Nephron progenitor cell (in vitro differentiated cells): ENCODE results near the gene HSD11B1L.
A peak's percentile ranks its signal among the peaks of the same experiment; 100 is the strongest.

Experiments
- DNase-seq: peaks from one replicate; pipeline ENCODE4 v3.0.0; 2021
- H3K27ac Mint-ChIP-seq: 2 replicates; pipeline ENCODE4 v1.8.0; 2021; ENCODE audit warnings: mild to moderate bottlenecking, moderate library complexity, mixed read lengths
- H3K27me3 Mint-ChIP-seq: 2 replicates; pipeline ENCODE4 v1.8.0; 2021; ENCODE audit warnings: mild to moderate bottlenecking, low read depth, mixed read lengths; ENCODE audit not compliant: poor library complexity
- H3K36me3 Mint-ChIP-seq: 2 replicates; pipeline ENCODE4 v1.8.0; 2021; ENCODE audit warnings: low read depth, mixed read lengths
- H3K4me1 Mint-ChIP-seq: 2 replicates; pipeline ENCODE4 v1.8.0; 2021; ENCODE audit warnings: mixed read lengths
- H3K4me3 Mint-ChIP-seq: 2 replicates; pipeline ENCODE4 v1.8.0; 2021; ENCODE audit warnings: mild to moderate bottlenecking, moderate library complexity, mixed read lengths
- H3K9me3 Mint-ChIP-seq: 2 replicates; pipeline ENCODE4 v1.8.0; 2021; ENCODE audit warnings: mild to moderate bottlenecking, moderate library complexity, mixed read lengths
- CTCF ChIP-seq: fragments of 200-600 bp; sonication (generic); IDR thresholded peaks from 2 replicates; pipeline ENCODE4 v1.5.0; 2021; ENCODE audit warnings: antibody characterized with exemption

HSD11B1L gene

GRCh38 chr19:5646703-5647102, 34.1 kb upstream of the HSD11B1L start:
- peaks cover 77% of the 10 kb centered on the region for H3K36me3 Mint-ChIP-seq
- H3K4me1 Mint-ChIP-seq, result no peaks in the 10 kb centered on the region
- no peak for DNase-seq
- H3K4me3 Mint-ChIP-seq, result no peak overlapping the region
- H3K27ac Mint-ChIP-seq, result peak overlapping the region; percentile 25
- H3K9me3 Mint-ChIP-seq, result no peaks in the 10 kb centered on the region
- peaks cover 3% of the 10 kb centered on the region for H3K27me3 Mint-ChIP-seq
- TF ChIP-seq CTCF, result no peak

- Mint-ChIP-seq H3K27ac (peak overlapping the region; percentile 44), H3K27me3 (peaks cover 3% of the 10 kb centered on the region), H3K4me3 (no peak overlapping the region), H3K4me1 (no peaks in the 10 kb centered on the region), H3K36me3 (peaks cover 86% of the 10 kb centered on the region), H3K9me3 (no peaks in the 10 kb centered on the region)
- TF ChIP-seq CTCF, result no peak
- DNase-seq, result no peak
Measured at GRCh38 chr19:5648464-5648863, 32.4 kb upstream of the HSD11B1L start.

- no peak overlapping the region for H3K27ac Mint-ChIP-seq
- H3K36me3 Mint-ChIP-seq, result peaks cover 85% of the 10 kb centered on the region
- DNase-seq, result no peak
- H3K4me1 Mint-ChIP-seq, result no peaks in the 10 kb centered on the region
- no peak overlapping the region for H3K4me3 Mint-ChIP-seq
- H3K27me3 Mint-ChIP-seq, result peaks cover 3% of the 10 kb centered on the region
- no peaks in the 10 kb centered on the region for H3K9me3 Mint-ChIP-seq
- no peak for TF ChIP-seq CTCF
Measured at GRCh38 chr19:5651361-5651760, 29.5 kb upstream of the HSD11B1L start.

GRCh38 chr19:5652261-5652660, 28.6 kb upstream of the HSD11B1L start:
- no peak for DNase-seq
- no peak overlapping the region for H3K27ac Mint-ChIP-seq
- no peak overlapping the region for H3K4me3 Mint-ChIP-seq
- no peaks in the 10 kb centered on the region for H3K9me3 Mint-ChIP-seq
- H3K27me3 Mint-ChIP-seq, result no peaks in the 10 kb centered on the region
- no peak for TF ChIP-seq CTCF
- H3K4me1 Mint-ChIP-seq, result no peaks in the 10 kb centered on the region
- H3K36me3 Mint-ChIP-seq, result peaks cover 81% of the 10 kb centered on the region

- Mint-ChIP-seq H3K4me1 (no peaks in the 10 kb centered on the region), H3K4me3 (no peak overlapping the region), H3K27ac (peak overlapping the region; percentile 69), H3K27me3 (no peaks in the 10 kb centered on the region), H3K36me3 (peaks cover 73% of the 10 kb centered on the region), H3K9me3 (no peaks in the 10 kb centered on the region)
- DNase-seq, result no peak
- no peak for TF ChIP-seq CTCF
Measured at GRCh38 chr19:5654931-5655330, 25.9 kb upstream of the HSD11B1L start.

- Mint-ChIP-seq H3K27ac (no peak overlapping the region), H3K27me3 (no peaks in the 10 kb centered on the region), H3K4me3 (no peak overlapping the region), H3K36me3 (peaks cover 70% of the 10 kb centered on the region), H3K4me1 (no peaks in the 10 kb centered on the region), H3K9me3 (no peaks in the 10 kb centered on the region)
- no peak for TF ChIP-seq CTCF
- no peak for DNase-seq
Measured at GRCh38 chr19:5655412-5655811, 25.4 kb upstream of the HSD11B1L start.
